ENCODE data around the gene CSMD2. TPM values are rescaled to one million over a fixed set of nuclear protein-coding genes. Genes with fewer than 3 reads are reported as not detected.

The CSMD2 gene
- total RNA-seq, 1 experiment from 2014 or later: 13.2 TPM

GRCh38 chr1:33649759-33650158 is 515.3 kb downstream of the CSMD2 start (continued):
- TF ChIP-seq ATF6 (CRISPR knock-in tag; IDR thresholded peaks at IDR 0.05) (no peak), NR3C1 (CRISPR knock-in tag; conservative IDR thresholded peaks at IDR 0.05; ENCODE audit: low read depth) (no peak), JAZF1 (CRISPR knock-in tag; IDR thresholded peaks at IDR 0.05) (no peak), IRF2 (CRISPR knock-in tag; IDR thresholded peaks at IDR 0.05; ENCODE audit: borderline replicate concordance, low read depth) (no peak), EMX1 (CRISPR knock-in tag; IDR thresholded peaks at IDR 0.05) (no peak)

DNA sequence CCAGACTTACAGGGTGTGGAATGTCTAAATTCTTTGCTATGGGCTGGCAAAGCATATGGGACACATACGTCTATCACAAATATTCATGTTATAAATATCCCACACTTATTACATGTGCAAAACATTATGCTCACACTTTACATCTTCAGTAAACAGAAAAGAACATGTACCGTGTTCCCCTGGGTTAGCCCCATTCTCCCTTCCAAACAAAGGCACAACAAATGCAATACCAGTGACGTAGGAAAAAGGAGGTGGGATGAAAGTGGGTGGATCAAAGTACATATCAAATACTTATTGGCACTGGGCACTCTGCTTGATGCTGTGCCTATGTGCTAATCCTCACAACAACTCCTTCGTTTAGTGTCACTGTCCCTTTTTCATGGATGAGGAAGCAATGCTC is 521.8 kb downstream of the CSMD2 start:
- no peak overlapping the region for H3K4me3 Mint-ChIP-seq
- peaks cover 6% of the 10 kb centered on the region for H3K9me3 Mint-ChIP-seq
- no peak overlapping the region for H3K27ac Mint-ChIP-seq
- ChIA-PET POLR2A (no interaction called here), CTCF (interaction anchor here (0.5 to 1.6 kb wide), 2 partner anchors 10 to 569 kb away, joined by 3 to 7 read pairs; no protein-coding TSS in a partner anchor)
- no peaks in the 10 kb centered on the region; the same call in 1 of the 2 replicates for H3K27me3 Mint-ChIP-seq (ENCODE audit: low read depth)
- peaks cover 10% of the 10 kb centered on the region for H3K4me1 Mint-ChIP-seq
- peaks cover 25% of the 10 kb centered on the region for H3K36me3 Mint-ChIP-seq
- TF ChIP-seq ZNF263 (CRISPR knock-in tag; IDR thresholded peaks at IDR 0.05; ENCODE audit: low read depth): no peak
- TF ChIP-seq ZNF138 (CRISPR knock-in tag; conservative IDR thresholded peaks at IDR 0.05): no peak
- no peak for TF ChIP-seq CREB1 (CRISPR knock-in tag; IDR thresholded peaks at IDR 0.05)
- TF ChIP-seq ATF3 (CRISPR knock-in tag; conservative IDR thresholded peaks at IDR 0.05): no peak
- TF ChIP-seq ATF6 (CRISPR knock-in tag; IDR thresholded peaks at IDR 0.05): no peak
- TF ChIP-seq GRHL2 (CRISPR knock-in tag; IDR thresholded peaks at IDR 0.05; ENCODE audit: insufficient replicate concordance, severe bottlenecking): no peak
- TF ChIP-seq, protein P1, sequence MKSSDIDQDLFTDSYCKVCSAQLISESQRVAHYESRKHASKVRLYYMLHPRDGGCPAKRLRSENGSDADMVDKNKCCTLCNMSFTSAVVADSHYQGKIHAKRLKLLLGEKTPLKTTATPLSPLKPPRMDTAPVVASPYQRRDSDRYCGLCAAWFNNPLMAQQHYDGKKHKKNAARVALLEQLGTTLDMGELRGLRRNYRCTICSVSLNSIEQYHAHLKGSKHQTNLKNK (CRISPR knock-in tag; IDR thresholded peaks at IDR 0.05): no peak
- TF ChIP-seq FOXP1 (CRISPR knock-in tag; IDR thresholded peaks at IDR 0.05; ENCODE audit: borderline replicate concordance): no peak
- TF ChIP-seq TP53 (CRISPR knock-in tag; IDR thresholded peaks at IDR 0.05): no peak
- TF ChIP-seq AFF4 (CRISPR knock-in tag; IDR thresholded peaks at IDR 0.05; ENCODE audit: borderline replicate concordance): no peak
- TF ChIP-seq SP1 (CRISPR knock-in tag; conservative IDR thresholded peaks at IDR 0.05): no peak
- TF ChIP-seq, protein P2, sequence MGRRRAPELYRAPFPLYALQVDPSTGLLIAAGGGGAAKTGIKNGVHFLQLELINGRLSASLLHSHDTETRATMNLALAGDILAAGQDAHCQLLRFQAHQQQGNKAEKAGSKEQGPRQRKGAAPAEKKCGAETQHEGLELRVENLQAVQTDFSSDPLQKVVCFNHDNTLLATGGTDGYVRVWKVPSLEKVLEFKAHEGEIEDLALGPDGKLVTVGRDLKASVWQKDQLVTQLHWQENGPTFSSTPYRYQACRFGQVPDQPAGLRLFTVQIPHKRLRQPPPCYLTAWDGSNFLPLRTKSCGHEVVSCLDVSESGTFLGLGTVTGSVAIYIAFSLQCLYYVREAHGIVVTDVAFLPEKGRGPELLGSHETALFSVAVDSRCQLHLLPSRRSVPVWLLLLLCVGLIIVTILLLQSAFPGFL (CRISPR knock-in tag; IDR thresholded peaks at IDR 0.05; ENCODE audit: borderline replicate concordance): no peak
- TF ChIP-seq, protein P3, sequence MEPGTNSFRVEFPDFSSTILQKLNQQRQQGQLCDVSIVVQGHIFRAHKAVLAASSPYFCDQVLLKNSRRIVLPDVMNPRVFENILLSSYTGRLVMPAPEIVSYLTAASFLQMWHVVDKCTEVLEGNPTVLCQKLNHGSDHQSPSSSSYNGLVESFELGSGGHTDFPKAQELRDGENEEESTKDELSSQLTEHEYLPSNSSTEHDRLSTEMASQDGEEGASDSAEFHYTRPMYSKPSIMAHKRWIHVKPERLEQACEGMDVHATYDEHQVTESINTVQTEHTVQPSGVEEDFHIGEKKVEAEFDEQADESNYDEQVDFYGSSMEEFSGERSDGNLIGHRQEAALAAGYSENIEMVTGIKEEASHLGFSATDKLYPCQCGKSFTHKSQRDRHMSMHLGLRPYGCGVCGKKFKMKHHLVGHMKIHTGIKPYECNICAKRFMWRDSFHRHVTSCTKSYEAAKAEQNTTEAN (CRISPR knock-in tag; IDR thresholded peaks at IDR 0.05): no peak
- no peak for TF ChIP-seq NFATC4 (CRISPR knock-in tag; IDR thresholded peaks at IDR 0.05)
- no peak for TF ChIP-seq E2F1 (CRISPR knock-in tag; IDR thresholded peaks at IDR 0.05)
- no peak for TF ChIP-seq ZBTB21 (CRISPR knock-in tag; IDR thresholded peaks at IDR 0.05; ENCODE audit: borderline replicate concordance)
- TF ChIP-seq SOX15 (CRISPR knock-in tag; IDR thresholded peaks at IDR 0.05): no peak
- TF ChIP-seq KAT7 (CRISPR knock-in tag; IDR thresholded peaks at IDR 0.05; ENCODE audit: borderline replicate concordance): no peak
- no peak for TF ChIP-seq ATF1 (CRISPR knock-in tag; IDR thresholded peaks at IDR 0.05)
- no peak for ATAC-seq
- no peak for DNase-seq (ENCODE audit: low spot score)

Data from WTC11 (cell line).